ENCODE data around the gene C1orf167.
A peak's percentile ranks its signal among the peaks of the same experiment; 100 is the strongest.

C1orf167 gene

DNA sequence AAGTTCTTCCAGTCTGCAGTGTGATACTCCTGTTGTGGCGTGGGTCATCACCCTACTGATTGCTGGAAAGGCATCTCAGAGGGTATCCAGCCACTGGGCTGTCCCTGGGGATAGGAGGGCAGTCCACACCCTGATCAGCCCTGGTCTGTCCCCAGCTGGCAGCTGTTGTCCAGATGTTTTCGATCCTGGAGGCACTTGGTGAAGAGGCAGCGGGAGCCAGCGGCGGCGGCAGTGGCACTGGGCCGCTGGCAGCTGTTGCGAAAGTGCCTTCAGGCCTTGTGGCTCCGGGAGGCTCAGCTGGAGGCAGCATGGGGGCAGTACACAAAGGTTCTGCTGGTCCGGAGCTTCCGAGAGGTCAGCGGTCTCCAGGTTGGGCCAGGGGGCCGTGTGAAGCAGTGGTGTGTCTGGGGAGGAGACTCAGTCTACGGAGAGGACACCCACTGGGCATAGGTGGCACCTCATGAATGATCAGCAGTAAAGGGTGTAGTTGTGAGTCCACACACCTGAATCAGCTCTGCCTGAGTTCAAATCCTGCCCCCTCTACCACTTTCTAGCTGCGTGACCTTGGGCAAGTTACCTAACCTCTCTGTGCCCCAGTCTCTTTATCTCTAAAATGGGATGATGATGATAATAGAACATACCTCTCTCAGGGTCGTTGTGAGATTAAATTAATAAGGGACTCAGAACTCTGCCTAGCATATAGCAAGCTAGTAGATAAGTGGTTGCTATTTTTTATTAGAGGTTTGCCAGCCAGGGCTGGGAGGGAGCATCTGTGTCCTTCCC, 6.1 kb downstream of the C1orf167 start:
- no peak overlapping the region for H2AK5ac ChIP-seq (ENCODE audit: low read length)
- no peak overlapping the region for H3K56ac ChIP-seq (ENCODE audit: low read length)
- H3K36me3 ChIP-seq (ENCODE audit: control insufficient read depth, insufficient read depth, low read length) = no peaks in the 10 kb centered on the region
- H3K79me2 ChIP-seq (ENCODE audit: control insufficient read depth, insufficient read depth, low read length) = no peaks in the 10 kb centered on the region
- no peaks in the 10 kb centered on the region for H3K27me3 ChIP-seq (ENCODE audit: insufficient read depth, low read length, poor library complexity)
- no peaks in the 10 kb centered on the region for H3K79me1 ChIP-seq (ENCODE audit: low read length)
- no peak overlapping the region for H3K18ac ChIP-seq (ENCODE audit: low read length)
- no peak overlapping the region for H3K4me3 ChIP-seq (ENCODE audit: low read length)
- no CpG with 5 or more reads among the region's 16 CpGs for WGBS (ENCODE audit: extremely low coverage, insufficient coverage, low lambda C conversion rate)
- peak overlapping the region; percentile 66 for H3K23ac ChIP-seq (ENCODE audit: low read length)
- H4K5ac ChIP-seq (ENCODE audit: low read length) = no peak overlapping the region
- H3K4me1 ChIP-seq (ENCODE audit: control insufficient read depth, low read depth, low read length) = no peaks in the 10 kb centered on the region
- no peak overlapping the region for H2BK120ac ChIP-seq (ENCODE audit: low read depth, low read length)
- H3K4ac ChIP-seq (ENCODE audit: low read depth, low read length) = no peak overlapping the region
- H2BK15ac ChIP-seq (replicated peaks; ENCODE audit: low read depth) = no peak overlapping the region
- no peak overlapping the region for H3K4me2 ChIP-seq (ENCODE audit: low read length)
- no peak overlapping the region for H2BK5ac ChIP-seq (ENCODE audit: low read length)
- H4K8ac ChIP-seq (ENCODE audit: low read depth, low read length) = no peak overlapping the region
- DNase-seq = no peak
- H3K9ac ChIP-seq (ENCODE audit: low read length) = no peak overlapping the region
- no peak overlapping the region for H3K27ac ChIP-seq (ENCODE audit: low read depth, low read length)

DNA sequence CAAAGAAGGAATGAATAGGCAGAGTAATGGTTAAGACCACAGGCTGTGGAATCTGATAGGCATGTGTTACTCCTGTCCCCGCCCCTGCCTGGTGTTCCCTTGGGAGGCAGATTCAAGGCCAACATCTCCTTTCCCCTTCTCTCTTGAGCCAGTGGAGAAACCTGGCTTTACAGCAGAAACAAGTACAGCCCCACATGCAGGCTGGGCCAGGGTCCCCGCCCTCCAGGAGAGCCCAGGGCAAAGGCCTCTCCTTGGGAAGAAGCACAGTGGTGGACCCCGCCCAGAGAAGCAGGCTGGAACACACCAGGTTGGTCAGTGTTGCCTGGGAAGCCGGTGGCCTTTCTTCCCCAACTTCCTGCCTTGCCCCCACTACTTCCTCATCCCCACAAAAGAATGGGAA, 6.8 kb downstream of the C1orf167 start:
- Histone ChIP-seq H2BK5ac (ENCODE audit: low read length) (no peak overlapping the region), H2BK120ac (ENCODE audit: low read depth, low read length) (no peak overlapping the region), H4K8ac (ENCODE audit: low read depth, low read length) (no peak overlapping the region), H3K4ac (ENCODE audit: low read depth, low read length) (no peak overlapping the region), H3K56ac (ENCODE audit: low read length) (no peak overlapping the region), H3K4me3 (ENCODE audit: low read length) (no peak overlapping the region), H3K4me2 (ENCODE audit: low read length) (no peak overlapping the region), H2BK15ac (replicated peaks; ENCODE audit: low read depth) (no peak overlapping the region), H3K79me1 (ENCODE audit: low read length) (no peaks in the 10 kb centered on the region), H3K27me3 (ENCODE audit: insufficient read depth, low read length, poor library complexity) (no peaks in the 10 kb centered on the region), H3K79me2 (ENCODE audit: control insufficient read depth, insufficient read depth, low read length) (no peaks in the 10 kb centered on the region), H3K4me1 (ENCODE audit: control insufficient read depth, low read depth, low read length) (no peaks in the 10 kb centered on the region), H3K9ac (ENCODE audit: low read length) (no peak overlapping the region), H3K36me3 (ENCODE audit: control insufficient read depth, insufficient read depth, low read length) (no peaks in the 10 kb centered on the region), H4K5ac (ENCODE audit: low read length) (no peak overlapping the region), H2AK5ac (ENCODE audit: low read length) (no peak overlapping the region), H3K18ac (ENCODE audit: low read length) (no peak overlapping the region), H3K23ac (ENCODE audit: low read length) (no peak overlapping the region), H3K27ac (ENCODE audit: low read depth, low read length) (no peak overlapping the region)
- WGBS (ENCODE audit: extremely low coverage, insufficient coverage, low lambda C conversion rate) = no CpG with 5 or more reads among the region's 4 CpGs
- peak; percentile 36 for DNase-seq

DNA sequence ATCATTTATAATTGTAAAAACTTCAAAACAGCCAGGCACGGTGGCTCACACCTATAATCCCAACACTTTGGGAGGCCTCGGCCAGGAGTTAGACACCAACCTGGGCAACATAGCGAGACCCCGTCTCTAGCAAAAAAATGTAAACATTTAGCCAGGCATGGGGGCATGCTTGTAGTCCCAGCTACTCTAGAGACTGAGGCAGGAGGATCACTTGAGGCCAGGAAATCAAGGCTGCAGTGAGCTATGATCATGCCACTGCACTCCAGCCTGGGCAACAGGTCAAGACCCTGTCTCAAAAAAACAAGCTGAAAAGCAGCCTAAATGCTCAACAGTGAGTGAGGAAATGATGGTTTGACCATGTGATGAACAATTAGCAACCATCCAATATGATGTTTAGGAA, 7.3 kb downstream of the C1orf167 start:
- H3K9ac ChIP-seq (ENCODE audit: low read length) = no peak overlapping the region
- no peaks in the 10 kb centered on the region for H3K27me3 ChIP-seq (ENCODE audit: insufficient read depth, low read length, poor library complexity)
- H3K4me3 ChIP-seq (ENCODE audit: low read length) = no peak overlapping the region
- H3K56ac ChIP-seq (ENCODE audit: low read length) = no peak overlapping the region
- no peak overlapping the region for H2BK5ac ChIP-seq (ENCODE audit: low read length)
- H2BK120ac ChIP-seq (ENCODE audit: low read depth, low read length) = no peak overlapping the region
- H2BK15ac ChIP-seq (replicated peaks; ENCODE audit: low read depth) = no peak overlapping the region
- H3K4me2 ChIP-seq (ENCODE audit: low read length) = no peak overlapping the region
- H3K4ac ChIP-seq (ENCODE audit: low read depth, low read length) = no peak overlapping the region
- no peaks in the 10 kb centered on the region for H3K36me3 ChIP-seq (ENCODE audit: control insufficient read depth, insufficient read depth, low read length)
- H4K5ac ChIP-seq (ENCODE audit: low read length) = no peak overlapping the region
- H3K4me1 ChIP-seq (ENCODE audit: control insufficient read depth, low read depth, low read length) = no peaks in the 10 kb centered on the region
- no peak overlapping the region for H3K23ac ChIP-seq (ENCODE audit: low read length)
- no peak overlapping the region for H3K27ac ChIP-seq (ENCODE audit: low read depth, low read length)
- no CpG with 5 or more reads among the region's 4 CpGs for WGBS (ENCODE audit: extremely low coverage, insufficient coverage, low lambda C conversion rate)
- H3K79me2 ChIP-seq (ENCODE audit: control insufficient read depth, insufficient read depth, low read length) = no peaks in the 10 kb centered on the region
- H2AK5ac ChIP-seq (ENCODE audit: low read length) = no peak overlapping the region
- no peak for DNase-seq
- H3K79me1 ChIP-seq (ENCODE audit: low read length) = no peaks in the 10 kb centered on the region
- H3K18ac ChIP-seq (ENCODE audit: low read length) = no peak overlapping the region
- H4K8ac ChIP-seq (ENCODE audit: low read depth, low read length) = no peak overlapping the region

DNA sequence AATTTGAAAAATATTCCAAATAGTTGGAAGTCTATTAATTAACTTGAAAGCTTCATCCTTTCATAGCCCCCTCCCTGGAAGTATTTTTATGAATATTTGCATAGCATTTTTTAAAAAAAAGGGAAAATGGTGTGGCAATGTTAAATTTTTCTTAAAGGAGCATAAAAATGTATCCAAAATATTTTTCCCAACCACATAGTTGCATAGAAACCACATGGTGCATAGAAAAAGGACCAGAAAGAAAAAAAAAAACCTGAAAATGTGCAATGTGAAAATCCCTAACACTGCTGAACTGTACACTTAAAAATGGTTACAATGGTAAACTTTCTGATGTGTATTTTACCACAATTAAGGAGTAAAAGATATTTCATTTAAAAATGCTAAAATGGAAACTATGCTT, 8.0 kb downstream of the C1orf167 start:
- Histone ChIP-seq H3K4me3 (ENCODE audit: low read length) (no peak overlapping the region), H3K36me3 (ENCODE audit: control insufficient read depth, insufficient read depth, low read length) (no peaks in the 10 kb centered on the region), H3K4me2 (ENCODE audit: low read length) (no peak overlapping the region), H2AK5ac (ENCODE audit: low read length) (no peak overlapping the region), H3K27ac (ENCODE audit: low read depth, low read length) (no peak overlapping the region), H3K4me1 (ENCODE audit: control insufficient read depth, low read depth, low read length) (no peaks in the 10 kb centered on the region), H3K56ac (ENCODE audit: low read length) (no peak overlapping the region), H3K27me3 (ENCODE audit: insufficient read depth, low read length, poor library complexity) (no peaks in the 10 kb centered on the region), H2BK5ac (ENCODE audit: low read length) (no peak overlapping the region), H3K9ac (ENCODE audit: low read length) (no peak overlapping the region), H4K5ac (ENCODE audit: low read length) (no peak overlapping the region), H3K23ac (ENCODE audit: low read length) (no peak overlapping the region), H2BK15ac (replicated peaks; ENCODE audit: low read depth) (no peak overlapping the region), H2BK120ac (ENCODE audit: low read depth, low read length) (no peak overlapping the region), H3K18ac (ENCODE audit: low read length) (no peak overlapping the region), H3K79me1 (ENCODE audit: low read length) (no peaks in the 10 kb centered on the region), H4K8ac (ENCODE audit: low read depth, low read length) (no peak overlapping the region), H3K79me2 (ENCODE audit: control insufficient read depth, insufficient read depth, low read length) (no peaks in the 10 kb centered on the region), H3K4ac (ENCODE audit: low read depth, low read length) (no peak overlapping the region)
- DNase-seq = no peak

DNA sequence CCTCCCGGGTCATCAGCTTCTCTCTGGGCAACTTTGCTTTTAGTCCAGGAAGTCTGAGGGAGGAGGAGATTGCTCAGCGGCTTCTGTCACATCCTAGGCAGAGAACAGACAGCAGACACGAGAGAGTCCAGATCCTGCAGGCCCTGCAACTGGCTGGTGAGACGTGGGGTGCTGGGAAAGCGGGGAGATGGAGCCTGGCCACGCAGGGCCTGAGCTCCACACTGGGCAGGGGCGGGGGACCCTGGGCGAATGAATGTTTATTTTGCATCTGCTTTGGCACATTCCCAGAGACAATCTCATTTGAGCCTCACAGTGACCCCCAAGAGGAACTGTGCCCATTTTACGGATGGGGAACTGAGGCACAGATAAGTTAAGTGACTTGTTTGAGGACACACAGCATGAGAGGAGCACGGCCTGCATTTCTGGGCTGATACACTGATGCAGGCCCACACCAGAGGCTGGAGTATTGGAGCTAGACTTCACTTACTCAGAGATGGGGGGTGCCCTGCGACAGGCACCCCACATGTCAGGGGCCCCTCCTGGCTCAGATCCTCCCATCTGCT, 9.6 kb downstream of the C1orf167 start:
- no peak overlapping the region for H2BK15ac ChIP-seq (replicated peaks; ENCODE audit: low read depth)
- no peak overlapping the region for H3K4ac ChIP-seq (ENCODE audit: low read depth, low read length)
- no peak overlapping the region for H4K5ac ChIP-seq (ENCODE audit: low read length)
- H3K9ac ChIP-seq (ENCODE audit: low read length) = no peak overlapping the region
- H3K79me2 ChIP-seq (ENCODE audit: control insufficient read depth, insufficient read depth, low read length) = no peaks in the 10 kb centered on the region
- no peak overlapping the region for H4K8ac ChIP-seq (ENCODE audit: low read depth, low read length)
- H3K36me3 ChIP-seq (ENCODE audit: control insufficient read depth, insufficient read depth, low read length) = no peaks in the 10 kb centered on the region
- no peak overlapping the region for H3K27ac ChIP-seq (ENCODE audit: low read depth, low read length)
- no peaks in the 10 kb centered on the region for H3K4me1 ChIP-seq (ENCODE audit: control insufficient read depth, low read depth, low read length)
- H3K27me3 ChIP-seq (ENCODE audit: insufficient read depth, low read length, poor library complexity) = no peaks in the 10 kb centered on the region
- H2BK5ac ChIP-seq (ENCODE audit: low read length) = no peak overlapping the region
- no peak overlapping the region for H3K56ac ChIP-seq (ENCODE audit: low read length)
- no peak overlapping the region for H3K23ac ChIP-seq (ENCODE audit: low read length)
- H3K79me1 ChIP-seq (ENCODE audit: low read length) = no peaks in the 10 kb centered on the region
- H3K4me2 ChIP-seq (ENCODE audit: low read length) = no peak overlapping the region
- DNase-seq = no peak
- H3K18ac ChIP-seq (ENCODE audit: low read length) = no peak overlapping the region
- H3K4me3 ChIP-seq (ENCODE audit: low read length) = no peak overlapping the region
- H2AK5ac ChIP-seq (ENCODE audit: low read length) = no peak overlapping the region
- no CpG with 5 or more reads among the region's 11 CpGs for WGBS (ENCODE audit: extremely low coverage, insufficient coverage, low lambda C conversion rate)
- H2BK120ac ChIP-seq (ENCODE audit: low read depth, low read length) = no peak overlapping the region

DNA sequence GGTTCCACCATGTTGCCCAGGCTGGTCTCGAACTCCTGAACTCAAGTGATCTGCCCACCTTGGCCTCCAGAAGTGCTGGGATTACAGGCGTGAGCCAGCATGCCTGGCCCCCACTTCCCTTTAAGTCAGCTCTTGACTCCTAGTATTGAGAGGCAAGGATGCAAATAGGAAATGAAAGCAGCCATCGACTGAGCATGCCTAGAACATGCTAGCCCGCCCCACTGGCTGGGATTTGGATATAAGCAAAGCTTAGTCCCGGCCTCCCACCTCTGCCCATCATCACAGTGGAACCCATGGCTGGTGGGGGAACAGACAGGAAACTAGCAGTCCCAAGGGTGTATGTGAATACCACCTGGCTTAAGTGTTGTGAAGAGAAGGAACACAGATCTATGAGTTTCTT, 10.5 kb downstream of the C1orf167 start:
- no peak overlapping the region for H2AK5ac ChIP-seq (ENCODE audit: low read length)
- H3K27me3 ChIP-seq (ENCODE audit: insufficient read depth, low read length, poor library complexity) = no peaks in the 10 kb centered on the region
- H3K79me1 ChIP-seq (ENCODE audit: low read length) = no peaks in the 10 kb centered on the region
- no peak overlapping the region for H3K4ac ChIP-seq (ENCODE audit: low read depth, low read length)
- H3K79me2 ChIP-seq (ENCODE audit: control insufficient read depth, insufficient read depth, low read length) = no peaks in the 10 kb centered on the region
- no peak overlapping the region for H2BK15ac ChIP-seq (replicated peaks; ENCODE audit: low read depth)
- WGBS (ENCODE audit: extremely low coverage, insufficient coverage, low lambda C conversion rate) = no CpG with 5 or more reads among the region's 5 CpGs
- DNase-seq = no peak
- H3K4me2 ChIP-seq (ENCODE audit: low read length) = no peak overlapping the region
- H3K23ac ChIP-seq (ENCODE audit: low read length) = no peak overlapping the region
- no peak overlapping the region for H2BK5ac ChIP-seq (ENCODE audit: low read length)
- H4K5ac ChIP-seq (ENCODE audit: low read length) = no peak overlapping the region
- H4K8ac ChIP-seq (ENCODE audit: low read depth, low read length) = no peak overlapping the region
- no peak overlapping the region for H3K9ac ChIP-seq (ENCODE audit: low read length)
- H3K4me1 ChIP-seq (ENCODE audit: control insufficient read depth, low read depth, low read length) = no peaks in the 10 kb centered on the region
- no peak overlapping the region for H3K4me3 ChIP-seq (ENCODE audit: low read length)
- no peak overlapping the region for H3K56ac ChIP-seq (ENCODE audit: low read length)
- H2BK120ac ChIP-seq (ENCODE audit: low read depth, low read length) = no peak overlapping the region
- no peaks in the 10 kb centered on the region for H3K36me3 ChIP-seq (ENCODE audit: control insufficient read depth, insufficient read depth, low read length)
- no peak overlapping the region for H3K18ac ChIP-seq (ENCODE audit: low read length)
- H3K27ac ChIP-seq (ENCODE audit: low read depth, low read length) = no peak overlapping the region
